Measurements from ENCODE around the gene GPATCH8.
"Not testable (repeated sequence)": the region's sequence is repeated elsewhere in the genome, so short reads cannot be mapped to it uniquely, and the experiment has no call there.

The GPATCH8 gene

DNA sequence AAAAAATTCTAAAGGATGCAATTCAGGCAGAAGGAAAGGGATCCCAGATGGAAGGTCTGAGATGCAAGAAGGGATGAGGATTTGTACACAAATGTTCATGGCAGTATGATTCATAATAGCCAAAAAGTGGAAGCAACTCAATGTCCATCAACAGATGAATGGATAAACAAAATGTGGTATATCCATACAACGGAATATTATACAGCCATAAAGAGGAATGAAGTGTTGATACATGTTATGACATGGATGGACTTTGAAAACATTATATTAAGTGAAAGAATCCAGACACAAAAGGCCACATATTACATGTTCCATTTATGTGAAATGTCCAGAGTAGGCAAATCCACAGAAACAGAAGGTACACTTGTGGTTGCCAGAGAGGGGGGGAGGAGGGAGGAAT lies 23.9 kb upstream of the GPATCH8 start:
- no peak for DNase-seq

DNA sequence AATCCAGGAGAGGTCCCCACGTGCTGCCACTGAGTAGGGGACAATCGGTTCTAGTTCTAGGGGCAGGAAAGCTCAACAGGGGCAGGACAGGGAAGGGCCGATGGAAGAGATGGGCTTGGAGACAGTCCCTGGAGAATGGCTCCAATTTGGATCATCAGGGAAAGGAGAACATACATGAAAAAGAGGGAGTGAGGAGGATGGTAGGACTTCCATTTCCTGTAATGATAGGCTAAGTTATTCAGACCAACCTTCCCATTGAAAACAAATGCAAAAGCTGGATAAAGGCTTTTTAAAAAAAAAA lies 20.4 kb upstream of the GPATCH8 start:
- DNase-seq: no peak

DNA sequence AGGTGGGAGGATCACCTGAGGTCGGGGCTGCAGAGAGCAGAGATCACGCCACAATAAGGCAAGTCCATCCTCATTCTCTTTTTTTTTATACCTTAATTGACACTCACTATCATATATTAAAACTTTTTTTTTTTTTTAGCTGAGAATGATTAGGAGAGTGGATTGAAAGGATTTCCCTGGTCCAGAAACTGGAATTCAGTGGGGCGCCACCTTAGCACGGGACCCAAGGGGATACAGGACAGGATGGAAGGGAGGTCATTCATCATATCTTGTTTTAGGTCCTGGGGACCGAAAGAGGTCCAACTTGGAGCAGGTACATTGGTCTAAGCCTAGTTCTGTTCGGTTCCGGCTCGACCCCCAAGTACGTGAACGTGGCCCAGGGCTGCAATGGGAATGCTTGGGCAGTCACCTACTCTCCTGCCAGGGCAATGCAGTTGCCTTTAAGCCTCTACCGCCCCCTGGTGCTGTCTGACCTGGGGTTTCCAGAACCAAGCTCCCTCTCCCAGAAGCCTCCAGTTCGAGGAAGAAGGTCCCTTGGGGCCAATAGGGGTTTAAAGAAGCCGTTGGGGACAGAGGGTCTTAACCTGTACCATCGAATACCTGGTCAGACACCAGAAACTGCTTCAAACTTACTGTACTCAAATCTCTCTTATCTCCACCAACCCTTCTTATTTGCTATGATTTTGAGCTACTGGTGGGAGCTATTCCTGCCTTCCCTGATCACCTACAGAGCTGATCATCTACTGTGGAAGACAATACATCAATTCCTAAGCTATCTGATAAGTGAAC lies 19.9 kb upstream of the GPATCH8 start:
- peak in 1 of 2 donors; percentile 5 for DNase-seq

DNA sequence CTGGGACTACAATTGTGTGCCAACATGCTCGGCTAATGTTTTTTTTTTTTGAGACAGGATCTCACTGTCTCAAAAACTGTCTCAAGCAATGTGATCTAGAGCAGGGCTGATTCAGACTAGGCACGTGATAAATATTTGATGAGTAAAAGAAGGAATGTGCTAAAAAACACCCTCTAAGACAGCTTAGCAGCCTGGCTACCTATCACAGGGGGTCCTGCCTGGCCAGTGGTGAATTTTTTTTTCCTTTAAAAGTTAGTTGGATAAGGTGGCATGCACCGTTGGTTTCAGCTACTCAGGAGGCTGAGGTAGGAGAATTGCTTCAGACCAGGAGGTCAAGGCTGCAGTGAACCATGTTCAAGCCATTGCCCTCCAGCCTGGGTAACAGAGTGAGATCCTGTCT lies 14.8 kb upstream of the GPATCH8 start:
- DNase-seq: no peak

DNA sequence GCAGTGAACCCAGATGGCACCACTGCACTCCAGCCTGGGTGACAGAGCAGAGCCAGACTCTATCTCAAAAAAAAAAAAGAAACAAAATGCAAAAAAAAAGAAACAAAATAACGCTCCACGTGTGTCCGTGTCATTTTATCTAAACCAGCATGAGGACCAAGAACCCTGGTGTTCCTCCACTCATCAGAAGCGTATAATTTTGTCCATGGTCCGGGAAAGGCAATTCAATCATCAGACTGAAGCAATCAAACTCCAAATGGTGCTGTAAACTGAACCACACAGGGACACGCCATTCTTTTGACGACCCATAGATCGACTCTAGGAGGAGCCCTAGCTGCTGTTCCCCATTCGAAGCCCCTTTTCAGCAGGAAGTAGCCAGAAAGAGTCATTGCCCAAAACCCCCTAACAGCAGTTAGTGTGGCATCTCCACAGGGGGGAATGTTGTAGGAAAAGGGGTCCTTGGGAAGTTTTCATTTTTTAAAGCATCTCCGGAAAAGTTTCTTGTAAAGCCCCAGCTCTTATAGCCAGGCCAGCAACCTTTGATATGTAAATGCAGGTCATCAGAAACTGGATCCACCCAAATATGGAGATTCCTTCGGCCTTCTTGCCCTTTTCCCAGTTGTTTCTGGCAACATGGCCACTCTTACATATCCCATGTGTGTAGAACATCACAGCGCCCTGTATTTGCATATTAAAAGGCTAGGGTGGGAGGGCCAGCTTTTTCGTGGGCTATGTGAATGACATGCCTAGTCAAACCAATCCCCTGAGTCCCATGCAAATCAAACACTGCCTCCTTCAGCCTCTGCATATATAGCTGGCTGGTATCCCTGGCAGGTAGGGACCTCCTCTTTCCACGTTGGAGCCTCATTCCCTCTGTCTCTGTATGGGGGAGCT lies 8.3 kb upstream of the GPATCH8 start:
- not testable (repeated sequence) for DNase-seq

DNA sequence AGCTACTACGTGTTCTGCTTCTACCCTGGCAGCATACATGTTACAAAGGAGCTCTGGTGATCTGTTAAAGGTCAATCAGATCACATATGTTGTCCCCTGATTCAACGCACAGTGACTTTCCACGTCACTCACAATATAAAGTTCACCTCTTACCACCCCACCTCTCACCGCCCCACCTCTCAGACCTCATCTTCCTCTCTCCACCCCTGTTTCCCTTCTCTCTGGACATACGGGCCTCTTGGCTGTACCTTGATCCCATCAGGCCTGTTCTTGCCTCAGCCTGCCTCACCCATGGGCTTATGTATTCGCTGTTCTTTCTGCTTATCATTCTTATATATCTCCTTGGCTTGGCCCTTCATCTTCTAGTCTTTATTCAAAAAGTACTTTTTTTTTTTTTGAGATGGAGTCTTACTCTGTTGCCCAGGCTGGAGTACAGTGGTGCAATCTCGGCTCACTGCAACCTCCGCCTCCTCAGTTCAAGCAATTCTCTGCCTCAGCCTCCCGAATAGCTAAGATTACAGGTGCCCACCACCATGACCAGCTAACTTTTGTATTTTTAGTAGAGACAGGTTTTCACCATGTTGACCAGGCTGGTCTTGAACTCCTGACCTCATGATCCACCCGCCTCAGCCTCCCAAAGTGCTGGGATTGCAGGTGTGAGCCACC lies 3.9 kb upstream of the GPATCH8 start:
- not testable (repeated sequence) for DNase-seq

DNA sequence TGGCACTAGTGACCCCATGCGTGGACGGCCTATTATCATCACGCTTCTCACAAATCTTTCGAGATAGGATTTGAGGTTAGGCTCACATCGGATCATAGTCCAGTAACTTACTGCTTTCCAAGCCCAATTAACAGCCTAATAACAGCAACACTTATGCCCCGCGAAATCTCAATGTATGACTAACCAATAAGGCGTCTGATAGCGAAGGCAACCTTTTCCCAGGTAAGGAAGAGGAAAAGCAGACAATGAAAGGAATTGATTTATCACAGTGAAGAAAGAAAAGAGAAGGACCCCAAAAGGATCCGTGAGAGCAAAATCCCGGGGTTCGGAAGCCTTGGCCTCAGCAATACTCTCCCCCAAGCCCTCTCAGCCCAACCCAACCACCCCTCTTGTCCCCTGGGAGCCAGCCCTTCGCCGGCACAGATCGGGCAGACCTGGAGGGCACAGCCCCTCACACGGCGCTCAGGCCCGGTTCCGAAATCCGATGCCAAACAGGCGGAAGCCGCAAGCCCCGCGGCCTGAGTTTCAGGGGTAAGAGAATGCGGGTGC lies 534 bp downstream of the GPATCH8 start:
- DNase-seq: no peak

DNA sequence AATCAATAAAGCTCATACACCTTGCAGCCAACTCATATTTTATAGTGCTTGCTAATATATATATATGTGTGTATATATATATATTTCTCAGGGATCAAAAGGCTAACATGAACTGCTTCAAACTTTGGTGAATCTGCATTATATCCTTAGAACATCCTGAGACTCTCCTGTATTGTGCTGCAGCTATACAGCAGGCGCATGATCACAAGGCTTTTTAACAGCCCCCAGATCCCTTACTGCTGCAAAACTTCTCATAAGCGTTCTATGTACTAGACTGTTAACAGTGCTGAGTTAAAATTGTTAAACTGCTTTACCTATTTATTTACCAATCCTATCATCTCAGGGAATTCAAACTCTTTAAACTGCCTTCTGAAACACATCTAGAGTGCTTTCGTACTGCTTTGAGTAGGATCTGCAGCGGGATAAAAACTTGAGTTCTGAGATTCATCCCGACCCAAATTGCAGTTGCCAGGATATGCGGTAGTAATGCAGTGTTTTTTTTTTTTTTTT lies 1.3 kb downstream of the GPATCH8 start:
- no peak for DNase-seq

DNA sequence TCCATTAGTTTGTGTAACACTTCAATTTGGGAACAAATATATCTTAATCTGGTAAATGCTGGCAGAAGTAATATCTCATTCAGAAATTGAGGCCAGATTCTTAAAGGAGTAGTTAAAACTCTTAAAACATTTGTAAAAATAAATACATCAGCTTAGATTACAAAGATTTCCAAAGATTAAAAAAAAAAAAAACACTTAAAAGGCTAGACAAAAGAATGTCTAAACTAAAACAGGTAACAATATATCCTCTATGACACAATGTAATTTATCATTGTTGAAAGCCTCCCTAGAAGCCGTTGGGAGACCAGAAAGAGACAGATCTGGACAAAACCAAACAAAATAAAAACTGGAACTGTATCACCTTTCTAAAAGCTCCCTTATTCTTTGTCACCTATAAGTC lies 3.5 kb downstream of the GPATCH8 start:
- no peak for DNase-seq

DNA sequence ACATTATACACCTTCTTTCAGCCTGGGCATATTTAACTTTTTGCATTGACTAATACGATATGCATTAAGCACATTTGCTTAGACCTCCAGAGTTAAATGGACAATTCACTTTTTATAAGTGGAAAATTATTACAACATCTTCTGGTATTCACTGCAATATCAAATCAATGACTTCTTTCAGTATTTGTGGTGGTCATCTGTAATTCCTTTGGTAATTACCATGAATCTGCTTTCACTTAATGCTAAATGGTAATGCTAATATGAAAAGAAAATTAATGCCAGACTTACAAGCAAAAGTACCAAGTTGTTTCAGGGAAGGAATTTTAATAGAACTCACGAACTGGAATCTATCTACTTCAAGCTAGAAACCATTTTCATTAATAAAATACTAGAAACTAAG lies 6.4 kb downstream of the GPATCH8 start:
- no peak for DNase-seq

DNA sequence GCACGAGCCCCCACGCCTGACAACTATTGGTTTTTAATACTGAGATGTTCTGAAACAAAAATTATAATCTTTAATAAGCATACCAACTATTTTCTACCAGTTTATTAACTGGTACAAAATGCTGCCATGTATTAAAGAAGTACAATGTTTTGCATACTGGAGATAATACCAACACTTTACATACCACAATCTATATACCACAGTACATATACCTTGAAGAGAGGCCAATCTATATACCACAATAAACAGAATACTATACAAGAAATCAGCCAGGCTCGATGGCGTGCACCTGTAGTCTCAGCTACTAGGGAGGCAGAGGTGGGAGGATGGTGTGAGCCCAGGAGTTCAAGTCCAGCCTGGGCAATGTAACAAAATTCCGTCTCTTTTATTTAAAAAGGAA lies 9.9 kb downstream of the GPATCH8 start:
- DNase-seq: no peak

DNA sequence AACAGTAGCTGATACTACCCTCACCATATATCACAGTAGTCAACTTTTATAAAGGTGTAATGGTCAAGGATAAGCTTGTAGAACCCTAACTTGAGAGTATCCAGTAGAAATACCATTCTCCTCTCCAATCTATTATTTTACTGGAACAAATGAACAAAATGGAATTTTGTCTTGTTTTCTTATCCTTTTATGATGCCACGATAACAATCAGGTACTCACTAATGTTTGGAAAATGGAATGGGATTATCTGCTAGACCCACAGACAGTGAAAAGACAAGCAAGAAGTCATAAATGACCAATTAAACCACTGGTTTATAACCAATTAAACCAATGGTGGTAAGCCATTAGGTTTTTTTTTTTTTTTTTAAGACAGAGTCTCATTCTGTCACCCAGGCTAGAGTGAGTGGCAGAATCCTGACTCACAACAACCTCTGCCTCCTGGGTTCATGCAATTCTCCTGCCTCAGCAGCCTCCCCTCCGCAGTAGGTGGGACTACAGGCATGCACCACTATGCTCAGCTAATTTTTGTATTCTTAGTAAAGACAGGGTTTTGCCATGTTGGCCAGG lies 10.4 kb downstream of the GPATCH8 start:
- DNase-seq: no peak

DNA sequence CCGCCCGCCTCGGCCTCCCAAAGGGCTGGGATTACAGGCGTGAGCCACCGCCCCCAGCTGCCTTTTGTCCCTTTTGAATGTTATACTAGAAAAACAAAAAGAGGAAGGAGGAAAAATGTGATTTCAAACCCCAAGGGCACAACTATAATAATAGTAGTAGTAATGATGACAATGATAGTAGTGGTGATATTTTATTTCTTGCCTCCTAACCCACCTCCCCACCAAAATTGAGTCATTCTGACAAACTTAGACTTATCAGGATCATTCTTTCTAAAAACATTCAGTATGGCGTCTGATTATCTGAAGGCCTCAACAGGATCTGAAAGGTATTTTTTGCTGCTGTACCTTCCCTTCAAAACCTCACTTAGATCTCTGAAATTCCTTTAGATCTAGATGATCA lies 13.6 kb downstream of the GPATCH8 start:
- no peak for DNase-seq

DNA sequence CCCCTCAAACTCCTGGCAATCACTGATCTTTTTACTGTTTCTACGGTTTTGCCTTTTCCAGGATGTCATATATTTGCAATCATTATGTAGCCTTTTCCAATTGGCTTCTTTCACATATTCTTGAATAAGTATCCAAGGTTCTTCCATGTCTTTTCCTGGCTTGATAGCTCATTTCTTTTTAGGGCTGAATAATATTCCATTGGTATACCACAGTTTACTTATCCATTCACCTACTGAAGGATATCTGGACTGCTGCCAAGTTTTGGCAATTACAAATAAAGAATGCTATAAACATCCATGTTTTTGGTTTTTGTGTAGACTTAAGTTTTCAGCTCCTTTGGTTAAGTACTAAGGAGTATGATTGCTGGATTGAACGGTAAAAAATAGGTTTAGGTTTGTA lies 16.0 kb downstream of the GPATCH8 start:
- DNase-seq: no peak

DNA sequence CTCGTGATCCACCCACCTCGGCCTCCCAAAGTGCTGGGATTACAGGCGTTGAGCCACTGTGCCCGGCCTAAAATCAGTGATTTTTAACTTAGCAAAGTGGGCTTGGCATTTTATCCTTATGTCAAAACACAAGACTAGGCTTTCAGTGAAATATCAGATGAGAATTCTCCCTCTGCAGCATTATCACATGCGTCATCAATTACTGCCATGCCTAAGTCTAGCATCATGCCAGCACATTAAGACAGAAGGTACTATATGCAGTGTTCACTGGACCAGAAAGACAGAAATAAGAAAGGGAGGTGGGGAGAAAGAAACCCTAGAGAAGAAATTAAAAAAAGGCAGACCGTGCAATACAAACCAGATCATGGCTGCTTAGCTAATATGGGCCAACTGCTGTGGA lies 29.8 kb downstream of the GPATCH8 start:
- DNase-seq: no peak

DNA sequence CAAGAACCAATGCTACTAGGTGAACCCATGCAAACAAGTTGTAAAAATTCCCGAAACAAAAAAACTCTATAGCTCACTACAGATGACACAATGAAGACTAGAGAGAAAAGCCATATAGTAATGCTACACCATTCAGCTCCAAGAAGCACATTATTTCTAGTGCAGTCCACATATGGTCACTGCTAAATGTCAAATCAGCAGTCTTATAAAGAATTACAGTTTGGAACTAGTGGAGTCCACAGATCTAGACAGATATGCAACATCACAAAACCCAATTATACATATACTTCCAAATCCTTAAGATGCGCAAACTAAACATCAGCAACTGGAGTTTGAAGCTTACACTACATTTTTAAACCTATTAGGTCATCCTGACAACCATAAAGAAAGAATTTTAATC lies 33.5 kb downstream of the GPATCH8 start:
- no peak for DNase-seq

DNA sequence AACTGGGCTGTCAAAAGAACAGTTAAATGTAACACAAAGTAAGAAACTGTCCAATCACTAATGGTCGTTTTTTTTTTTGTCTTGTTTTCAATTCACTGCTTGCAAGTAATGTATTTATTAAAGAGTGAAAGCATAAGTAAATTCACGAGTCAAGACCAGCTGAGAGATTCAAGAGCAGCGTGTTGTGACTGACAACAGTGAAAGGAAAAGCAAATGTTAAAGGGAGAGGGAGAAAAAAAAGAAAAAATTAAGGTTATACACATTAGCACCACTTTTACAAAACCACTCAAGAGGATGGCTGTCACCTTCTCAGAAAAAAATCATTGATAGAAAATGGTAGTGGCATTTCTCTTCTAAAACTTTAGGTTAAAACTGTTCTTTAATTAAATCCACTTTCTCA lies 36.1 kb downstream of the GPATCH8 start:
- no peak for DNase-seq

DNA sequence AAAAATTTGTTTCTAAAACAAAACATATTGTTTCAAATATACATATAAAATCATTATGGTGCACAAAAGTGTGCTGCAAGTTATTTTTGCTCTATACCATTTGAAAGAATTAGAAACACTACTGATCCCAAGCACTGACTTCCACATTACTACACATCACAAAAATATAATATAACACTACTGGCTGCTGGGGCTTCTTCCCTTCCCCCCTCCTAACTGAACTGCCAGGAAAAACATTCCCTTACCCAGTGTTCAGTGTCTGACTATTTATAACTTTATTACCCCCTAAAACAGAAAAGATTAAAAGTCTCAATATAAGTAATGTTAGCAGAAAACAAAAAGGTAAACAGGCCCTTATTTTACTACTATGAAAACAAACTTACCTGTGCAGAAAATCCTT lies 36.9 kb downstream of the GPATCH8 start:
- no peak for DNase-seq

DNA sequence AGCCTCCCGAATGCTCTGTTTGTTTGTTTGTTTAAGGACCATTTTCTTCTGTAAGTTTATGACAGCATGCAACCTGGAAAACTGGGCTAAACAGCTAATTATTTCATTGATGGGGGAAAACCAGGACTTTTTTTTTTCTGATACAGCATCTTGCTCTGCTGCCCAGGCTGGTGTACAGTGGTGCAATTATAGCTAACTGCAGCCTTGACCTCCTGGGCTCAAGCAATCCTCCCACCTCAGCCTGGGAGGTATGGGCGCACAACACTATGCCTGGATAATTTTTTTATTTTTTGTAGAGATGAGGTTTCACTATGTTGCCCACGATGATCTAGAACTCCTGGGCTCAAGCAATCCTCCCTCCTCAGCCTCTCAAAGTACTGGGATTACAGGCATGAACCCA lies 37.3 kb downstream of the GPATCH8 start:
- DNase-seq: no peak

DNA sequence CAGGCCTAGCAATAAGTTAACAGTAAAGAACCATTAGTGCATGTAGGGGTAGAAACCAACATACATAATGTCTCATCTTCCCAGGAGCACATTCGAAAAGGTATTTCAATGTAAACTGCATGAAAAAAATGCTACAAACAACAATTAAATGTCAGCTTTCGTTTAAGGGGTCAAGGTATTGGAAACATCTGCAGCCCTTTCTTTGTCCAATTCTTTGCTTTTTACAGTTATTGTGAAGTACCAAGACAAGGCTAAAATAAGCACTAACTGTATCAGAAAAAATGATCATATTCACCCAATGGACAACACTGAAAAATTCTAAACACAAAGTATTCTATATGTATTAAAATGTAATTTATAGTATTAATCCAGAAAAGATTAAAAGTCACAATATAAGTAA lies 37.9 kb downstream of the GPATCH8 start:
- DNase-seq: no peak

DNA sequence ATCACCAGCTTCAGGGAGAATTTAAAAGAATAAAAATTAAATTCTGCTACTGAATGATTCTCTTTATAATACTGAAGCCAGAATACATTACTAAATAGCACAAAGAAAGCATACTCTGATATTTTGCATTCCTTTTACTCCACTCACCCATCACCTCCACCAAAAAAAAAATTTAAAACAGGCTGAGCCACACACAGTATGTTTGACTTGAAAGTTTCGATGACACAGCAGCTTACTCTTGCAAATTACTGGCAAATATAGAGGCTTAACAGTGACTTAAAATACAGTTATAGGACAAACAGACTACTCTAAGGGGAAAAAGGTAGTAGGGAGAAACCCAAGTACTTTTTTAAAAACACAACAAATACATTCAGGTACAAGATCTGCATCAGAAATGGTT lies 39.2 kb downstream of the GPATCH8 start:
- DNase-seq: no peak

DNA sequence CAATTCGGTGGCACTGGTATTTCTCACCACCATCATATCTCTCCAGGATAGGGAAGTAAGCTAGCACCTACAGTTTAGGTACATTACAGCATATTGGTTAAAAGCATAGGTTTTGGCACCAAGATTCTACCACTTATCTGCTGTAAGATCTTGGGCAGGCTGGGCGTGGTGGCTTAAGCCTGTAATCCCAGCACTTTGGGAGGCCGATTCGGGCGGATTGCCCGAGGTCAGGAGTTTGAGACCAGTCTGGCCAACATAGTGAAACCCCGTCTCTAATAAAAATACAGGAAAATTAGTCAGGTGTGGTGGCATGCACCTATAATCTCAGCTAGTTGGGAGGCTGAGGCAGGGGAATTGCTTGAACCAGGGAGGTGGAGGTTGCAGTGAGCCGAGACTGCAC lies 51.4 kb downstream of the GPATCH8 start:
- no peak for DNase-seq

DNA sequence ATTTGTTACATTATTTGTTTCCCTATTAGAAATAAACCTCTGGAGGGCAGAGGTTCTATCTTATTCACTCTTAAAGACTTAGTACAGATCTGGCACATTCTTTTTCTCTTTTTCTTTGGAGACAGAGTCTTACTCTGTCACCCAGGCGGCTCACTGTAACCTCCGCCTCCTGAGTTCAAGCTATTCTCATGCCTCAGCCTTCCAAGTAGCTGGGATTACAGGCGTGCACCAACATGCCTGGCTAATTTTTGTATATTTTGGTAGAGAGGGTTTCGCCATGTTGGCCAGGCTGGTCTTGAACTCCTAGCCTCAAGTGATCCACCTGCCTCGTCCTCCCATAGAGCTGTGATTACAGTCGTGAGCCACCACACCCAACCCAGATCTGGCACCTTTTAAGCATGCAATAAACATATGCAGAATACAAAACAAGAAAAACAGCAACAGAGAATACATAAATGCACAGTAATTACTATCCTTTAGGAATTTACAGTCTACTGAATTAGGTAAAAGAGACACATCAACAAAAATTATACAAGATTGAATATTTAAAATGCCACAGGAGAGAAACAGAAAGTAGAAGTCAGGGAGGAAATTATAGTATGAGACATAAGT lies 52.1 kb downstream of the GPATCH8 start:
- DNase-seq: no peak

All from hippocampal formation (tissue), 2 donors.